ENCODE data around the gene SERINC5.
"Not testable (repeated sequence)": the region's sequence is repeated elsewhere in the genome, so short reads cannot be mapped to it uniquely, and the experiment has no call there.

The SERINC5 gene

DNA sequence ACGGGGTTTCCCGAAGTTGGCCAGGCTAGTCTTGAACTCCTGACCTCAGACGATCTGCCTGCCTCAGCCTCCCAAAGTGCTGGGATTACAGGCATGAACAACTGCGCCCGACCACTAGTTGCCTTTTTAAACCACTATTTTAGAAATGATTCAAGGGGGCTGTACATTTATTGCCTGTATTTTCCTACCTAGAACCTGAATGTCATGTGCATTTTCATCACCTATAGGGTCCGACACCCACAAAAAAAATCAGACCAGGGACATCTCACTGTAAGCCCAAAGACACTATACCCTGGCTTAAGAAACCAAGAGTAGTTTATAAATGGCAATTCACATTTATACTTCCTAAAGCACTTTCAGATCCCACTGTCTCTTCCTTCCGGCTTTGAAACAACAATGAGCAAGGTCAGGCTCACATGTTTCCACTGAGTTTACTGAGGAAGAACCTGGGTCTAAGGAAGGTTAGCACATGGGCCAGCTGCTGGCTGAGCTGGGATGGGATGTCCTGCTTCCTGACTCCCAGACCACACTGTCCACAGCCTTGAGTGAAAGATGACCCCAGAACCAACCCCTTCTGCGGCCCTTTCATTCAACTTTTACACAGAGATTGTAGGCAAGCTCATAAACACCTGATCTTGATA is 87.3 kb downstream of the SERINC5 start:
- DNase-seq (ENCODE audit: low read depth) = no peak

GRCh38 chr5:80165452-80165851 is 90.4 kb downstream of the SERINC5 start:
- DNase-seq (ENCODE audit: low read depth) = no peak

- no peak for DNase-seq (ENCODE audit: low read depth)
These were observed 94.7 kb downstream of the SERINC5 start for GRCh38 chr5:80161165-80161564.

GRCh38 chr5:80160242-80160641 is 95.6 kb downstream of the SERINC5 start:
- no peak for DNase-seq (ENCODE audit: low read depth)

- no peak for DNase-seq (ENCODE audit: low read depth)
These were observed 96.6 kb downstream of the SERINC5 start for GRCh38 chr5:80159133-80159815.

- DNase-seq (ENCODE audit: low read depth) = no peak
These were observed 99.7 kb downstream of the SERINC5 start for GRCh38 chr5:80156156-80156555.

DNA sequence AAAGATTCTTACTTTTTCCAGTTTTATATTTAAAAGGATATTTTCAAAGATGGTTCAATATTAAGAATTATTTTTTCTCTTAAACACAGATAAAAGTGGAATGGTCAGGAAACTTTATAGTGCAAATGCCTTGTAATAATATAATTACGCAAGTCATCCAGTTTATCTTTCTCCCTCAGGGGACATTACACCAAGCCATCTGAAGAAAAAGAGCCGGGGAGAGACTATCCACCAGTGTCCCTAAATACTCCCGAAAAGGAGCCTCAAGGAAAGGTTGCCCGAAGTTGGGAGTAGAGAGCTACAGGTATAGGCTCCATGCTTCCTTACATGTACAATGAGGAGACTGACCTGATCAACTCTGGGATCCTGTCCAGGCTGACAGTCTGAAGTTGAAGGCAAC is 101.1 kb downstream of the SERINC5 start:
- no peak for DNase-seq (ENCODE audit: low read depth)

- not testable (repeated sequence) for DNase-seq (ENCODE audit: low read depth)
These were observed 101.6 kb downstream of the SERINC5 start for GRCh38 chr5:80154289-80154688.

DNA sequence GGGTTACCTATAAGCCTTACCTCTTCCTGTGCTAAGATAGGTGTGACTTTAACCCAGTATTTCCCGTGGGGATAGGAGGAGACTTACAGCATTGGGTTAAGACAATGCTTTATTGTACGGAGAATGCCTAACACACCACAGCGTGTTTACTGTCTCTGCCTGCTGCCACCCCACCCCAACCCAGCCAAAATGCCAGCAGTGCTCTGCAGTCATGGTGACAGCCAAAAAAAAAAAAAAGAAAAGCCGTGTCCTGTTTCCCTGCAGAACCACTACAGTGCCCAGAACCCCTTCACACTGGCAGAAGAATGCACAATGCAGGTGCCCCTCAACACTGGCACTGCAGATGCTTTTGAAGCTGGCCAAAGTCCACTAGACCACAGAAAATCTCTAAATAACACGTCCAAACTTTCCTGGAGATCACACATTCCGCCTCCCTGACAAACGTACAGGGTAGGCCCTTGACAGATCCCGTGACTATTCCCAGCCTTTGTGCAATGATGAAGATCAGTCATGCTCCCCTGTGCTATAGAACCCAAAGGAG is 102.2 kb downstream of the SERINC5 start:
- no peak for DNase-seq (ENCODE audit: low read depth)

DNA sequence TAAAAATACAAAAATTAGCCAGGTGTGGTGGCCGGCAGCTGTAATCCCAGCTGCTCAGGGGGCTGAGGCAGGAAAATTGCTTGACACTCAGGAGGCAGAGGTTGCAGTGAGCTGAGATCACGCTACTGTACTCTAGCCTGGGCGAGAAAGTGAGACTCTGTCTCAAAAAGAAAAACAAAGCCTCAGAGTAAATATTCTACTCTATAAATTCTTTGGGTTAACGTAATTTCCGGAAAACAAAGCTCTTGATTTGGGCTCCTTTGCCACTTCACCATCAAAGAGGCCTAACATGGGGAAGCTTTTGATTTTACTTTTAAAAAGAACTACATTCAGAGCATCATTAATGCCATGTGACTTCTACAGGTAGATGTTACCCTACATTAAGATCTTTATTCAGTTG is 103.1 kb downstream of the SERINC5 start:
- DNase-seq (ENCODE audit: low read depth) = no peak

DNA sequence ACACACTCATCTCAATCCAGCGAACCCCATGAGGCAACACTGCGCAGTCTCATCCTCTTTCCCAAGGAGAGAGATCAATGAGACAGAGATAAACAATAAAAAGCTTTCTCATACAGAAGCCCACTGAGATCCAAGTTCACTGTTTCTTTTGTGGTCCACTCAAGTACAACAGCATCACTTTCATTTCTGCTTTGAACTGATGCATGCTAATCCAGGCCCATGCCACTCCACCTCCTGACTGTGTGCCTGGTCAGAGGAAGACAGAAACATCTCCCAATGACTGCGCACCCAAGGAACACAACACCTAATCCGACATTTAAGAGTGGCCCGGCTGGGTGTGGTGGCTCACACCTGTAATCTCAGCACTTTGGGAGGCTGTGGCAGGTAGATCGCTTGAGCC is 104.0 kb downstream of the SERINC5 start:
- no peak for DNase-seq (ENCODE audit: low read depth)

DNA sequence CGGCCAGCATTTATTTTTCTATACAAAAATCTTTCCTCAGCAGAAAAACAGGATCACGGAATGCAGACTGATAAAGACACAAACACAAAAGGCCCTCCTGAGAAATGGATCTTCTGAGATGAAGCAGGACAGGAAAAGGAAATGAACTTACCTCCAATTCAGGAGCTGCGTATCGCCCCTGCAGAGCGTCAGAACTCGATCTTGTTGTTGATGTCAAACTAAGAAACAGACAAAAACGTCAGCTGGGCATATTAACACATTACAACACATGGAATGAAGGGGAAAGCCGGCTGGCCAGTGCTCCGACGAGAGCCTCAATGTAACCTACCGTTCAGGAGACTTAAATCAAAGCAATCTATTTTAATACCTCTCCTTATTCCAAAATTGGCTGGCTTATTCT is 105.1 kb downstream of the SERINC5 start:
- DNase-seq (ENCODE audit: low read depth) = no peak

GRCh38 chr5:80149161-80149609 is 106.7 kb downstream of the SERINC5 start:
- no peak for DNase-seq (ENCODE audit: low read depth)

DNA sequence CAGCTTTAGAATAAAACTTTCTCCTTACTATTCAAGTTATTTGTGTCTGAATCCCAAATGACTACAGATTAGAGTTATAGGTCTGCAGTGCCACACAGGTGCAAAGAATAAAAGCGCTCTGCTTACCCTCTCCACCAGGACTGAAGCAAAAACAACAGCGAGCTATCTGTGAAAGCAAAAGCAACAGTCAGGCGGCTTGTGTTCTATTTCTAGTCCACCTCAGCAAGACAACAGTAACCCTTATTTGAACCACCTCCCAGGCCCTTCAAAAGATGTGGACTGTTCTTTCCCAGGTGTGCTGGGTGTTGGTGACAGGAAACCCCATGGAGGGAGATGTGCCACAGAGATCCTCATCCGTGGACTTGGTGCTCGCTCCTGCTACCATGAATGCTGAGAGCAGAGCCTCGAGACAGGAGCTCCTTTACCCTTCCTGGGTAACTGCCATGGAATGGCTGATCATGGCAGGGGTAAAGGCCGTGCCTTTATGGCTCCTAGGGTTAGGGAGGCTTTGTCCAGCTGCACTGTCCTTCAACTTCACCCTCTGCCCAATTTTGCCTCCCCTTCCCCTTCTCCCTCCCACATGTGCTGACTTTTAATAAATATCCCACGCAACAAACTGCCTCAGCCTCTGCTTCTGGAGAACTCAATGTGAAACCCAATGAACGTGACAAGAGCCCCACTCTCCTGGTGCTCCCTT is 108.6 kb downstream of the SERINC5 start:
- no peak for DNase-seq (ENCODE audit: low read depth)

DNA sequence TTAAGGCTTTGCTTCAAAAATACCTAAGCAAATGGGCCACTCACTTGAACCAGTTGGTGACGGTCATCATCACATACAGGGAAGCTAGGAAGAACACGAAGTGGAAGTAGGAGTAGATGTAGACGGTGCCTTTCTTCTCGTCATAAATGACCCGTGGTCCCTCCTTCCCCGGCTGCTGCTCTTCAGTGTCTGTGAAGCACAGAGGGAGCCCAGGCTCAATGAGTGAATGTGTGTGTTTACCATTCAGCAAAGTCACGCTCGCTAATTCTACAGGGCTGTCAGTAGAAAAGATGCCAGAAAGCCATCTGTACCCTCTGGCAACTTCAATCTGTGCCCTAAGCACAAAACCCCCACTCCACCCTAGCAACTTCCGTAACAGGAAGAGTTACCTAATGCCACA is 109.8 kb downstream of the SERINC5 start:
- DNase-seq (ENCODE audit: low read depth) = no peak

DNA sequence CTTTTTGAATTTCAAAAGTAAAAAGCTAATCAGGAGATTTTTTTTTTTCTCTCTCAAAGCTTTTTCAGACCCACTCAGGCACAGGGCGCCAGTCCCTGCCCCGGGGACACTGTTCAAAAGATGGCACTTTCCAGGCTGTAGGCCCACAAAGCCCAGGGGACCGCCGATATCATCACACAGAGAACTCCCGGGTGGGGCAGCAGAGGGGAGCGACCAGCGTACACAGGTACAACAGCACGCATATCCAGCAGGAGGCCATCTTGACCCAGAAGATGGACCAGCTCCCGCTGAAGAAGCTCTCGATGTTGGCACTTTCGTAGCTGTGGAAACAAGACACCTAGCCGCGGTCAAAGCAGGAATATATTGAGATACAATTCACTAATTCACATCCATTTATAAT is 112.4 kb downstream of the SERINC5 start:
- no peak for DNase-seq (ENCODE audit: low read depth)

DNA sequence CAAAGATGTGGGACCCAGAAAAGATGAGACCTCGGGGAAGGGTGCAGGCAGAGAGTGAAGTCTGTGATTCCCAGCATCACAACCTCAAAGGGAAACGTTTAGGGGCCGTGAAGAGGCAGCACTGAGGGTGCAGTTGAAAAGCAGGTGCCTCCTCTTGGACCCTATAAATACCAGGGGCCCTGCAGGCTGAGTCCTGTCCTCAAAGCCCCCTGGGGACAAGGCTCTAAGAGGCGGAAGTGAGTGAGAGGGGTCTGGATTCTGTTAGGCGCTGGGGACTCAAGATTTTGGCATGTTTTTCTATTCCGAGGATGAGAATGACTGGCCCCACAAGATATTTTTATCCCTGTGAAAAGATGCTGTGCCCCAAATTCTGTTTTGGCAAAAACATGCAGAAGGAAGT is 112.9 kb downstream of the SERINC5 start:
- DNase-seq (ENCODE audit: low read depth) = no peak

DNA sequence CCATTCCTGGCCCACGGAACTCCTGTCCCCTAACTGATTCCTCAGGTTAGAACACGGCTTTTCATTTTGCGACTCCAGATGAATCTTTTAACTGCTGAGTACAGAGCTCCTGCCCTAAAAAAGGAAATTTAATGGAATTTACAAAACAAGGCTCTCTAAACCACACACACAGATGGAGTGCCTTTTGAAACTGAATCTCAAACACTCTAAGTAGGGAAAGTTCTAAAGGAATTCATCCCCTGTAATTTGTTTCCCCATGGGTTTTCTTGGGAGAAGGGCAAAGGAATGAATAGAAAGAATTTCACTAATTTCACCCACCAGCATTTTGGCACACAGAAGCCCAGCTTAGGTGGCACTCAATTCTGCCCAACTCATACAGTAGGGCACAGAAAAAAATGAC is 114.2 kb downstream of the SERINC5 start:
- no peak for DNase-seq (ENCODE audit: low read depth)

DNA sequence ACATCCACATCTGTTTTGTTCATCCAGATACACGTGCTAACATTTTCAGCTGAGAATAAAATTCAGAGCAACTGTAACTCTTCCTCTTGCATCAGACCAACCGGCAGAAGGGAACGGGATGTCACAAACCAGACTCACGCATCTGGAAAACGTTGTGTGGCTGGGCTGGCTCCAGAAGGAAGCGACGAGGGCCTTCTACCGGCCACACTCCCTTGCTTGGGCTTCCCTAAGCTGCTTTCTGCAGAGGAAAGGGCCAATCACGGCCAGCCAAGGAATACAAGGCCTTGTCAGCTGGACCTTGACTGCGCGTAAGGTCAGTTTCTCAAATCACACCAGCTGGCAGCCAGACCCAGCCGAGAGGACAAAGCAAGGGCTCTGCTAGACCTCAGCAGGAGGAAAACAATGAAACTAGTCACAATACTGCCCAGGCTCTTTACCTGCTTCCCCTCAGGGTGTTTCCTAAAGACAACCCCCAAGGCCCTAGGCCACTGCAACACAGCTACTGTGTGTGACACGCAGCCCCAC is 114.6 kb downstream of the SERINC5 start:
- no peak for DNase-seq (ENCODE audit: low read depth)

DNA sequence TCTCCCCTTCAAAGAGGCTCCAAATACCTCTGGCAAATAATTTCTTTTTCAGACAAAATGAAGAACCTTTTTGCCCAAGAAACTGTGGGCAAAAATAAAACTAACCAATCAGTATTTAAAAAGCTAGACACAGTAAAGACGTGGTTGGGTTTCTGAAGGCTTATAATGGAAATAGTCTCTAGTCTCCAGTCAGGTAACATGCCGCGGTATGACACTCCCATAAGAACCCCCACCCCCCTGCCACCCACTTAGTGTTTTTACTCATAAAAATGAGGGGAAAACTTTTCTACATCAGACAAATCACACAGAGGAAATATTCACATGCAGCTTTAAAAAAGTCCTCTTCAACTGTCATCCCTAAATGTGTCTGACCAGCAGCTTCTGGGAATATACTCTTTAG is 115.4 kb downstream of the SERINC5 start:
- DNase-seq (ENCODE audit: low read depth) = no peak

DNA sequence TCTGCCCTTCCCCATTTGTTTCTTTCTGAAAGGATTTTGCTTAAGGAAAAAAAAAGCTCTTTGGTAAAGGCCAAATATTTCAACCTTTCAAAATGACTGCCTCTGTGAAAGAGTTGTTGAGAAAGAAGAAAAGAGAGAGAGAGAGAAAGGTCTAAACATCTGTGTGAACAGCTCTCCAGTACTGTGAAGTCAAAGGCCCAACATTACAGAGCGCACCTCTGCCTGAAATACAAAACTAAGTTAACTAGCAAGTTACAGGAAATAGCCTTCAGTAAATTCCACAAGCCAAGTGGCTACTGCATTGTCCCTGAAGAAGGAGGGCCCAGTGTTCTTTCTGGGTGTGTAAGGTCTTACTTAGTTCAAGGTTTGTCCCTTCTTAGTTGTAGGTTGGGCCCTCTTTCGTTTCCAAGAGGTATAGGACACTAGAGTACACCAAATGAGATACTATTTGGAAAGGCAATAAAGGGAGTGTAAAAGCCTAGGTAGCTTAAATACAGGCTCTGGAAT is 116.3 kb downstream of the SERINC5 start:
- DNase-seq (ENCODE audit: low read depth) = no peak

- no peak for DNase-seq (ENCODE audit: low read depth)
These were observed 117.4 kb downstream of the SERINC5 start for GRCh38 chr5:80138486-80138885.

DNA sequence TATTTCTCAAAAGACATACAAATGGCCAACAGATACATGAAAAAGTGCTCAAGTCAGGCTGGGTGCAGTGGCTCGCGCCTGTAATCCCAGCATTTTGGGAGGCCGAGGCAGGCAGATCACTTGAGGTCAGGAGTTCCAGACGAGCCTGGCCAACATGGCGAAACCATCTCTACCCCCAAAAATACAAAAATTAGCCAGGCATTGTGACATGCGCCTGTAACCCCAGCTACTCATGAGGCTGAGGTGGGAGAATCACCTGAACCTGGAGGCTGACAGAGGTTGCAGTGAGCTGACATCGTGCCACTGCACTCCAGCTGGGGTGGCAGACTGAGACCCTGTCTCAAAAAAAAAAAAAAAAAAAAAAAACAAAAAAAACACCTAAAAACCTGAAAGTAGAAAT is 119.0 kb downstream of the SERINC5 start:
- not testable (repeated sequence) for DNase-seq (ENCODE audit: low read depth)

Data from HS-27A (cell line).